Spleen (tissue), 7 donors: ENCODE results near the gene FLT4.

Experiments used
- POLR2A ChIP-seq, 3 donors: fragments of 450-650 bp; IDR thresholded peaks; one replicate each; pipeline ENCODE4 v1.5.1; 2017; ENCODE audit warnings: antibody characterized with exemption in 3 of 3, mild to moderate bottlenecking in 1 of 3
- POLR2AphosphoS5 ChIP-seq, 3 donors: sonication (generic); formaldehyde crosslinking; IDR thresholded peaks; one replicate each; pipeline ENCODE4 v1.5.1; 2017; ENCODE audit warnings: antibody characterized with exemption in 3 of 3
- TF ChIP-seq, protein P1 (sequence below), 11 experiments: fragments of 200-600 bp in 7 of 11; fragments of 450-650 bp in 4 of 11; sonication (generic) in 4 of 11; IDR thresholded peaks in 8 of 11; conservative IDR thresholded peaks in 3 of 11; 1 replicate in 7 of 11; 2 replicates in 4 of 11; pipeline versions ENCODE4 v1.4.0 to v1.8.0; 2016 to 2021; ENCODE audit warnings: antibody characterized with exemption in 11 of 11, inconsistent platforms in 4 of 11, mild to moderate bottlenecking in 1 of 11
- donor health status: DM: no; HTN: no; CAD: no; lungs with moderate emphysema.
- donor health status: DM: no; HTN: no; CAD: no.
- donor health status: DM: no; HTN: no; CAD: no.

DNA sequence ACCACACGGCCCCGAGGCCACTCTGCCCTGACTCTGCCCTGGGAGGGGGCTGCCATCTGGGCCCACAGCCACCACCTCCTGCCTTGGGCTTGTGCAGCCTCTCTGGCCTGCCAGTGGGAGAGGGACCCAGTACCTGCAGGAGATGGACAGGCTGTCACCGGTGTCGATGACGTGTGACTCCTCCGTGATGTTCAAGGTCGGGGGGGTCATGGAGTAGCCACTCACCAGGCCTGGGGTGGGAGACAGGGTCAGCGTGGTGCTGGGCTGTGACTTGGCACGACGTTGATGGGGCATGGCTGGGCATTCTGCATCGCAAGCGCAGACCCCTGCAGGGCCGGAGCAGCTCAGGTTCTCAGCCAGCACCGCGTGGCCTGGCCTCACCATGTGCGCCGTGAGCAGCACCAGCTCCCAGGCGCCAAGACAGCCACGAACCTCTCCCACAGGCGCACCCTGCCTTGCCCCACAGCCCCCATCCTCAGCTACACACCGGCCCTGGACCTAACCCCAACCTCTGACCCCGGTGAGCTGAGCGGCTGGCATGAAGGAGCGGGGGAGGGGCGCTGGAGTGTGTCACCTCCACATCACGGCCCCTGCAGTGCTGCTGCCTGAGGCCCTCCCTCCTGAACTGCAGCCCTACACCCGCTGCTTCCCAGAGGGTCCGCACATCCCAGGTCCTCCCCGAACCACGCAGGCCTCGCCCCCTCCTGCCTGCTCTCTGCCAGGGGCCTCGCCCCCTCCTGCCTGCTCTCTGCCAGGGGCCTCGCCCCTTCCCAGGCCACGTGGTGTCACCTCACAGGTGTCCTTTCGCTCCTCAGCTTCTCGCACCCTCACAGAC lies 17.6 kb downstream of the FLT4 start:
- TF ChIP-seq POLR2A (IDR thresholded peaks at IDR 0.05) (no peak), POLR2AphosphoS5 (IDR thresholded peaks at IDR 0.05) (no peak)
- TF ChIP-seq, protein P1, sequence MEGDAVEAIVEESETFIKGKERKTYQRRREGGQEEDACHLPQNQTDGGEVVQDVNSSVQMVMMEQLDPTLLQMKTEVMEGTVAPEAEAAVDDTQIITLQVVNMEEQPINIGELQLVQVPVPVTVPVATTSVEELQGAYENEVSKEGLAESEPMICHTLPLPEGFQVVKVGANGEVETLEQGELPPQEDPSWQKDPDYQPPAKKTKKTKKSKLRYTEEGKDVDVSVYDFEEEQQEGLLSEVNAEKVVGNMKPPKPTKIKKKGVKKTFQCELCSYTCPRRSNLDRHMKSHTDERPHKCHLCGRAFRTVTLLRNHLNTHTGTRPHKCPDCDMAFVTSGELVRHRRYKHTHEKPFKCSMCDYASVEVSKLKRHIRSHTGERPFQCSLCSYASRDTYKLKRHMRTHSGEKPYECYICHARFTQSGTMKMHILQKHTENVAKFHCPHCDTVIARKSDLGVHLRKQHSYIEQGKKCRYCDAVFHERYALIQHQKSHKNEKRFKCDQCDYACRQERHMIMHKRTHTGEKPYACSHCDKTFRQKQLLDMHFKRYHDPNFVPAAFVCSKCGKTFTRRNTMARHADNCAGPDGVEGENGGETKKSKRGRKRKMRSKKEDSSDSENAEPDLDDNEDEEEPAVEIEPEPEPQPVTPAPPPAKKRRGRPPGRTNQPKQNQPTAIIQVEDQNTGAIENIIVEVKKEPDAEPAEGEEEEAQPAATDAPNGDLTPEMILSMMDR (IDR thresholded peaks at IDR 0.05 in 8 of 11, conservative IDR thresholded peaks at IDR 0.05 in 3 of 11): no peak
